Spleen (tissue), 11 donors: Measurements from ENCODE around the gene SUV39H1. TPM values are rescaled to one million over a fixed set of nuclear protein-coding genes. Genes with fewer than 3 reads are reported as not detected.

Experiments
- DNase-seq: peaks from one replicate; pipeline ENCODE4 v3.0.0-alpha.2; 2020
- H3K27ac ChIP-seq, 8 donors: fragments of 200-600 bp; sonication (generic) in 7 of 8; 1 replicate in 4 of 8; 2 replicates in 4 of 8; pipeline versions ENCODE4 v1.5.0 to v1.8.0; 2016 to 2021; ENCODE audit warnings: inconsistent platforms in 4 of 8, mild to moderate bottlenecking in 4 of 8, moderate library complexity in 1 of 8
- H3K27me3 ChIP-seq, 7 donors: fragments of 200-600 bp; sonication (generic) in 6 of 7; replicated peaks in 1 of 7; 1 replicate in 4 of 7; 2 replicates in 3 of 7; pipeline versions ENCODE4 v1.5.0 to v1.8.0; 2016 to 2021; ENCODE audit warnings: inconsistent platforms in 3 of 7, mild to moderate bottlenecking in 1 of 7
- H3K36me3 ChIP-seq, 6 donors: fragments of 200-600 bp; sonication (generic) in 5 of 6; 1 replicate in 4 of 6; 2 replicates in 2 of 6; pipeline versions ENCODE4 v1.5.0 to v1.8.0; 2016 to 2021; ENCODE audit warnings: inconsistent platforms in 2 of 6
- H3K4me1 ChIP-seq, 6 donors: fragments of 200-600 bp; sonication (generic) in 5 of 6; 1 replicate in 3 of 6; 2 replicates in 3 of 6; pipeline versions ENCODE4 v1.5.0 to v1.8.0; 2016 to 2021; ENCODE audit warnings: inconsistent platforms in 3 of 6
- H3K4me3 ChIP-seq, 8 donors: fragments of 200-600 bp; sonication (generic) in 7 of 8; 1 replicate in 4 of 8; 2 replicates in 4 of 8; pipeline versions ENCODE4 v1.5.0 to v1.8.0; 2016 to 2021; ENCODE audit warnings: inconsistent platforms in 4 of 8, mild to moderate bottlenecking in 4 of 8, moderate library complexity in 2 of 8
- H3K9me3 ChIP-seq, 8 donors: fragments of 200-600 bp; sonication (generic) in 7 of 8; 1 replicate in 4 of 8; 2 replicates in 4 of 8; pipeline versions ENCODE4 v1.5.0 to v1.8.0; 2016 to 2021; ENCODE audit warnings: inconsistent platforms in 4 of 8
- POLR2A ChIP-seq, 3 donors: fragments of 450-650 bp; IDR thresholded peaks; one replicate each; pipeline ENCODE4 v1.5.1; 2017; ENCODE audit warnings: antibody characterized with exemption in 3 of 3, mild to moderate bottlenecking in 1 of 3
- POLR2AphosphoS5 ChIP-seq, 3 donors: sonication (generic); formaldehyde crosslinking; IDR thresholded peaks; one replicate each; pipeline ENCODE4 v1.5.1; 2017; ENCODE audit warnings: antibody characterized with exemption in 3 of 3
- WGBS, 5 donors: extraction: QIAGEN DNeasy Blood & Tissue Kit in 3 of 5; methylation state at CpG; one replicate each; pipeline versions ENCODE4 v1.1.5 to v1.1.7; 2013 to 2018; 5-methylcytosine and 5-hydroxymethylcytosine counted together
- intact Hi-C: fragments of 100-400 bp; cut with DNase I; formaldehyde crosslinking; loops from one replicate; pipeline ENCODE4 v1.15.0; 2023; ENCODE audit warnings: low total_unique reads
- polyA plus RNA-seq, 3 donors: library from polyadenylated mRNA; stranded (reverse); fragments of 200-250 nt; gene quantifications; one replicate each; pipeline ENCODE4 v1.2.1, GENCODE V29; 2013
- total RNA-seq, 7 donors: library from RNA; depleted of rRNA in 3 of 7; stranded (reverse); fragments of >200 nt in 3 of 7; fragmentation: NEBNext Ultra II Directional in 4 of 7; extraction: Animal tissue kit (Norgen Biotek cat#: 25700) in 4 of 7; gene quantifications; one replicate each; pipeline versions ENCODE4 v1.1.0 to v1.2.1, GENCODE V29; 2016 to 2021
- TF ChIP-seq, protein P1 (sequence below), 11 experiments: fragments of 200-600 bp in 7 of 11; fragments of 450-650 bp in 4 of 11; sonication (generic) in 4 of 11; IDR thresholded peaks in 8 of 11; conservative IDR thresholded peaks in 3 of 11; 1 replicate in 7 of 11; 2 replicates in 4 of 11; pipeline versions ENCODE4 v1.4.0 to v1.8.0; 2016 to 2021; ENCODE audit warnings: antibody characterized with exemption in 11 of 11, inconsistent platforms in 4 of 11, mild to moderate bottlenecking in 1 of 11
- donor health status: healthy with polysubstance abuse.
- donor health status: DM: no; HTN: no; CAD: no; lungs with moderate emphysema.
- donor health status: DM: no; HTN: no; CAD: no.
- donor health status: Bipolar disorder and iron deficiency.
- donor health status: healthy.
- donor health status: DM: no; HTN: no; CAD: no.
- donor health status: DM: yes; HTN: yes; CAD: no.

Gene SUV39H1
- total and polyA plus RNA-seq, 10 donors: 4.0 to 9.2 (median 6.9) TPM

DNA sequence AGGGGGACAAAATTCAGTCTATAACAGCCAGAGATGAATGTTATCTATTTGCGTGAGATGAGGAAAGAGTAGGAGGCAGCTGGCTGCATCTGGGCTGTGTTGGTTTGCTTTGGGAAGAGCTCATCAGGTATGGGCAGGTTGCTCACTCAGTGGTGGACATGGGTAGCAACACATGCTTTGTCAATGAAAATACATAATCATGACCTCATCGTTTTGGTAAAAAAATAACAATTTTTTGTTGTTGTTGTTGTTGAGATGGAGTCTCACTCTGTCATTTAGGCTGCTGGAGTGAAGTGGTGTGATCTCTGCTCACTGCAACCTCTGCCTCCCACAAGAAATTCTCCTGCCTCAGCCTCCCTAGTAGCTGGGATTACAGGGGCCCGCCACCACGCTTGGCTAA lies 48.7 kb downstream of the SUV39H1 start:
- H3K9me3 ChIP-seq: no peaks in the 10 kb centered on the region
- no peaks in the 10 kb centered on the region for H3K4me1 ChIP-seq
- H3K4me3 ChIP-seq: no peak overlapping the region
- no peak for DNase-seq
- TF ChIP-seq POLR2A (IDR thresholded peaks at IDR 0.05): no peak
- TF ChIP-seq POLR2AphosphoS5 (IDR thresholded peaks at IDR 0.05): no peak
- TF ChIP-seq, protein P1, sequence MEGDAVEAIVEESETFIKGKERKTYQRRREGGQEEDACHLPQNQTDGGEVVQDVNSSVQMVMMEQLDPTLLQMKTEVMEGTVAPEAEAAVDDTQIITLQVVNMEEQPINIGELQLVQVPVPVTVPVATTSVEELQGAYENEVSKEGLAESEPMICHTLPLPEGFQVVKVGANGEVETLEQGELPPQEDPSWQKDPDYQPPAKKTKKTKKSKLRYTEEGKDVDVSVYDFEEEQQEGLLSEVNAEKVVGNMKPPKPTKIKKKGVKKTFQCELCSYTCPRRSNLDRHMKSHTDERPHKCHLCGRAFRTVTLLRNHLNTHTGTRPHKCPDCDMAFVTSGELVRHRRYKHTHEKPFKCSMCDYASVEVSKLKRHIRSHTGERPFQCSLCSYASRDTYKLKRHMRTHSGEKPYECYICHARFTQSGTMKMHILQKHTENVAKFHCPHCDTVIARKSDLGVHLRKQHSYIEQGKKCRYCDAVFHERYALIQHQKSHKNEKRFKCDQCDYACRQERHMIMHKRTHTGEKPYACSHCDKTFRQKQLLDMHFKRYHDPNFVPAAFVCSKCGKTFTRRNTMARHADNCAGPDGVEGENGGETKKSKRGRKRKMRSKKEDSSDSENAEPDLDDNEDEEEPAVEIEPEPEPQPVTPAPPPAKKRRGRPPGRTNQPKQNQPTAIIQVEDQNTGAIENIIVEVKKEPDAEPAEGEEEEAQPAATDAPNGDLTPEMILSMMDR (IDR thresholded peaks at IDR 0.05 in 8 of 11, conservative IDR thresholded peaks at IDR 0.05 in 3 of 11): no peak
- H3K27me3 ChIP-seq: no peaks in the 10 kb centered on the region
- 84 to 98% (median 96%) methylated on average over 2 to 4 of the region's 4 CpGs for WGBS, 5 donors
- intact Hi-C loops: no loop called here
- H3K36me3 ChIP-seq: no peaks in the 10 kb centered on the region
- H3K27ac ChIP-seq: no peak overlapping the region

GRCh38 chrX:48747415-48748016 lies 51.0 kb downstream of the SUV39H1 start:
- Histone ChIP-seq H3K4me3 (no peak overlapping the region), H3K36me3 (no peaks in the 10 kb centered on the region), H3K4me1 (no peaks in the 10 kb centered on the region), H3K9me3 (no peaks in the 10 kb centered on the region), H3K27me3 (no peaks in the 10 kb centered on the region), H3K27ac (no peak overlapping the region)
- intact Hi-C loops: no loop called here
- no peak for DNase-seq
- 66 to 84% (median 69%) methylated on average over 1 to 8 of the region's 8 CpGs for WGBS, 5 donors
- TF ChIP-seq POLR2A (IDR thresholded peaks at IDR 0.05) (no peak), POLR2AphosphoS5 (IDR thresholded peaks at IDR 0.05) (no peak)
- TF ChIP-seq, protein P1 (IDR thresholded peaks at IDR 0.05 in 8 of 11, conservative IDR thresholded peaks at IDR 0.05 in 3 of 11): no peak

- Histone ChIP-seq H3K9me3 (no peaks in the 10 kb centered on the region), H3K4me3 (no peak overlapping the region), H3K27ac (no peak overlapping the region), H3K4me1 (no peaks in the 10 kb centered on the region), H3K27me3 (peaks cover 0 to 1% (median 0%) of the 10 kb centered on the region in 7 donors), H3K36me3 (no peaks in the 10 kb centered on the region)
- DNase-seq: no peak
- 85 to 95% (median 89%) methylated on average over 3 to 5 of the region's 5 CpGs for WGBS, 5 donors
- TF ChIP-seq, protein P1 (IDR thresholded peaks at IDR 0.05 in 8 of 11, conservative IDR thresholded peaks at IDR 0.05 in 3 of 11): no peak
- no peak for TF ChIP-seq POLR2A (IDR thresholded peaks at IDR 0.05)
- no peak for TF ChIP-seq POLR2AphosphoS5 (IDR thresholded peaks at IDR 0.05)
- intact Hi-C loops: no loop called here
These were observed 52.6 kb downstream of the SUV39H1 start for GRCh38 chrX:48749182-48749581.

DNA sequence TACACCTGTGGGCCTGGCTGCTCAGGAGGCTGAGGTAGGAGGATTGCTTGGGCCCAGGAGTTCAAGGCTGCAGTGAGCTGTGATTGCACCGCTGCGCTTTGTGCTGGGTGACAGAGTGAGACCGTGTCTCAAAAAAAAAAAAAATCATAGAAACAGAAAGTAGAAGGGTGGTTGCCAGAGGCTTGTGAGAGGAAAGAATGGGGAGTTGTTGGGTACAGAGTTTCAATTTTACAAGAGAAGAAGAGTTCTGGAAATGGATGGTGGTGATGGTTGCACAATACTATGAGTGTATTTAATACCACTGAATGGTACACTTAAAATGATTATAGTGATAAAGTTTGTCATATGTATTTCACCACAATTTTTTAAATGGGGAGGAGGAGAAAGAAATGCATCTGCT lies 54.8 kb downstream of the SUV39H1 start:
- 61 to 78% (median 72%) methylated on average over 3 of the region's 3 CpGs for WGBS, 5 donors
- intact Hi-C loops: no loop called here
- H3K4me3 ChIP-seq: no peak overlapping the region
- no peak overlapping the region for H3K27ac ChIP-seq
- no peaks in the 10 kb centered on the region for H3K36me3 ChIP-seq
- peaks cover 0 to 5% (median 0%) of the 10 kb centered on the region in 7 donors for H3K27me3 ChIP-seq
- no peak for TF ChIP-seq POLR2AphosphoS5 (IDR thresholded peaks at IDR 0.05)
- TF ChIP-seq POLR2A (IDR thresholded peaks at IDR 0.05): no peak
- TF ChIP-seq, protein P1 (IDR thresholded peaks at IDR 0.05 in 8 of 11, conservative IDR thresholded peaks at IDR 0.05 in 3 of 11): no peak
- no peaks in the 10 kb centered on the region for H3K4me1 ChIP-seq
- no peaks in the 10 kb centered on the region for H3K9me3 ChIP-seq
- no peak for DNase-seq
